Measurements from ENCODE around the gene GSK3B. TPM values are rescaled to one million over a fixed set of nuclear protein-coding genes. Genes with fewer than 3 reads are reported as not detected.
"Not testable (repeated sequence)": the region's sequence is repeated elsewhere in the genome, so short reads cannot be mapped to it uniquely, and the experiment has no call there.

Gene GSK3B
- total RNA-seq, 1 donor from 2014 or later = 77.5 TPM

- not testable (repeated sequence) for DNase-seq (ENCODE audit: low read depth)
These were observed 40.6 kb downstream of the GSK3B start for GRCh38 chr3:120053647-120054046.

- peak; percentile 41 for DNase-seq (ENCODE audit: low read depth)
These were observed 41.6 kb downstream of the GSK3B start for GRCh38 chr3:120052677-120053076.

GRCh38 chr3:120052225-120052624, 42.0 kb downstream of the GSK3B start:
- no peak for DNase-seq (ENCODE audit: low read depth)

GRCh38 chr3:120051570-120051969, 42.7 kb downstream of the GSK3B start:
- not testable (repeated sequence) for DNase-seq (ENCODE audit: low read depth)

GRCh38 chr3:120049881-120050539, 44.2 kb downstream of the GSK3B start:
- DNase-seq (ENCODE audit: low read depth) = no peak

GRCh38 chr3:120049072-120049471, 45.2 kb downstream of the GSK3B start:
- no peak for DNase-seq (ENCODE audit: low read depth)

GRCh38 chr3:120048355-120049041, 45.7 kb downstream of the GSK3B start:
- peak; percentile 26 for DNase-seq (ENCODE audit: low read depth)

GRCh38 chr3:120047686-120048085, 46.6 kb downstream of the GSK3B start:
- no peak for DNase-seq (ENCODE audit: low read depth)

- DNase-seq (ENCODE audit: low read depth) = no peak
These were observed 53.4 kb downstream of the GSK3B start for GRCh38 chr3:120040813-120041377.

GRCh38 chr3:120039642-120040610, 54.3 kb downstream of the GSK3B start:
- no peak for DNase-seq (ENCODE audit: low read depth)

- DNase-seq (ENCODE audit: low read depth) = no peak
These were observed 60.7 kb downstream of the GSK3B start for GRCh38 chr3:120033596-120033995.

GRCh38 chr3:120031561-120031960, 62.7 kb downstream of the GSK3B start:
- no peak for DNase-seq (ENCODE audit: low read depth)

- no peak for DNase-seq (ENCODE audit: low read depth)
These were observed 64.5 kb downstream of the GSK3B start for GRCh38 chr3:120029749-120030148.

- no peak for DNase-seq (ENCODE audit: low read depth)
These were observed 65.8 kb downstream of the GSK3B start for GRCh38 chr3:120028271-120029047.

- no peak for DNase-seq (ENCODE audit: low read depth)
These were observed 67.0 kb downstream of the GSK3B start for GRCh38 chr3:120027226-120027625.

- peak; percentile 64 for DNase-seq (ENCODE audit: low read depth)
These were observed 68.7 kb downstream of the GSK3B start for GRCh38 chr3:120025520-120025919.

GRCh38 chr3:120024103-120024502, 70.1 kb downstream of the GSK3B start:
- DNase-seq (ENCODE audit: low read depth) = no peak

GRCh38 chr3:120022729-120023128, 71.5 kb downstream of the GSK3B start:
- DNase-seq (ENCODE audit: low read depth) = no peak

GRCh38 chr3:120021523-120021922, 72.7 kb downstream of the GSK3B start:
- no peak for DNase-seq (ENCODE audit: low read depth)

GRCh38 chr3:120018299-120018698, 75.9 kb downstream of the GSK3B start:
- no peak for DNase-seq (ENCODE audit: low read depth)

GRCh38 chr3:120017692-120018091, 76.6 kb downstream of the GSK3B start:
- no peak for DNase-seq (ENCODE audit: low read depth)
